GM06990 (cell line): ENCODE data around the gene FYB1.

Experiments used
- DNase-seq: peaks from one replicate; pipeline ENCODE4 v3.0.0-alpha.2; 2011; ENCODE audit not compliant: insufficient read length; ENCODE audit errors: extremely low read depth
- H3K27me3 ChIP-seq: replicated peaks from 2 replicates; pipeline ENCODE4 v1.6.0; 2011; ENCODE audit warnings: low read length; ENCODE audit not compliant: control insufficient read depth, insufficient read depth
- H3K36me3 ChIP-seq: 2 replicates; pipeline ENCODE4 v1.5.1; 2011; ENCODE audit warnings: low read length; ENCODE audit not compliant: control insufficient read depth, insufficient read depth
- H3K4me3 ChIP-seq: replicated peaks from 2 replicates; pipeline ENCODE4 v1.5.1; 2011; ENCODE audit warnings: low read depth, mild to moderate bottlenecking, control low read depth, low read length
- CTCF ChIP-seq: IDR thresholded peaks from 2 replicates; pipeline ENCODE4 v1.5.1; 2011; ENCODE audit warnings: low read length, control low read depth, mild to moderate bottlenecking, inconsistent platforms; ENCODE audit not compliant: insufficient read depth, poor library complexity, severe bottlenecking

FYB1 gene

GRCh38 chr5:39121315-39121714, 98.0 kb downstream of the FYB1 start:
- no peak for TF ChIP-seq CTCF
- Histone ChIP-seq H3K27me3 (no peaks in the 10 kb centered on the region), H3K4me3 (no peak overlapping the region), H3K36me3 (no peaks in the 10 kb centered on the region)
- DNase-seq, result no peak

GRCh38 chr5:39120052-39120420, 99.3 kb downstream of the FYB1 start:
- no peaks in the 10 kb centered on the region for H3K27me3 ChIP-seq
- H3K4me3 ChIP-seq, result no peak overlapping the region
- no peak for DNase-seq
- no peaks in the 10 kb centered on the region for H3K36me3 ChIP-seq
- TF ChIP-seq CTCF, result no peak

- H3K36me3 ChIP-seq, result no peaks in the 10 kb centered on the region
- TF ChIP-seq CTCF, result no peak
- H3K27me3 ChIP-seq, result no peaks in the 10 kb centered on the region
- no peak overlapping the region for H3K4me3 ChIP-seq
- no peak for DNase-seq
Observed at GRCh38 chr5:39119404-39120051, 99.8 kb downstream of the FYB1 start.

- Histone ChIP-seq H3K27me3 (no peaks in the 10 kb centered on the region), H3K36me3 (no peaks in the 10 kb centered on the region), H3K4me3 (no peak overlapping the region)
- no peak for DNase-seq
- no peak for TF ChIP-seq CTCF
Observed at GRCh38 chr5:39118638-39119037, 100.7 kb downstream of the FYB1 start.

- Histone ChIP-seq H3K4me3 (no peak overlapping the region), H3K27me3 (no peaks in the 10 kb centered on the region), H3K36me3 (no peaks in the 10 kb centered on the region)
- no peak for DNase-seq
- no peak for TF ChIP-seq CTCF
Observed at GRCh38 chr5:39117401-39117800, 102.0 kb downstream of the FYB1 start.

GRCh38 chr5:39116344-39117170, 102.8 kb downstream of the FYB1 start:
- Histone ChIP-seq H3K27me3 (no peaks in the 10 kb centered on the region), H3K36me3 (no peaks in the 10 kb centered on the region), H3K4me3 (no peak overlapping the region)
- no peak for TF ChIP-seq CTCF
- no peak for DNase-seq
